Smooth muscle cell (in vitro differentiated cells): ENCODE data around the gene ISG20. TPM values are rescaled to one million over a fixed set of nuclear protein-coding genes. Genes with fewer than 3 reads are reported as not detected.

Experiments used
- DNase-seq: peaks from one replicate; lab custom pipeline; 2025; ENCODE audit not compliant: unreplicated experiment; lab: John Stamatoyannopoulos, UW
- H2AFZ ChIP-seq: fragments of 200-600 bp; sonication (generic); 2 replicates; pipeline ENCODE4 v1.6.0; 2016; ENCODE audit warnings: antibody characterized with exemption, low read depth, mild to moderate bottlenecking
- H3F3A ChIP-seq: fragments of 200-600 bp; sonication (generic); 2 replicates; pipeline ENCODE4 v1.6.0; 2017; ENCODE audit warnings: antibody characterized with exemption, low read depth
- H3K27ac ChIP-seq: fragments of 200-600 bp; sonication (generic); 2 replicates; pipeline ENCODE4 v1.5.1; 2016; ENCODE audit warnings: low read depth, mild to moderate bottlenecking
- H3K27me3 ChIP-seq: fragments of 200-600 bp; sonication (generic); 2 replicates; pipeline ENCODE4 v1.6.1; 2016; ENCODE audit warnings: low read depth, mild to moderate bottlenecking
- H3K36me3 ChIP-seq: fragments of 200-600 bp; sonication (generic); 2 replicates; pipeline ENCODE4 v1.5.1; 2016; ENCODE audit warnings: low read depth
- H3K4me1 ChIP-seq: fragments of 200-600 bp; sonication (generic); 2 replicates; pipeline ENCODE4 v1.5.1; 2016; ENCODE audit warnings: low read depth
- H3K4me2 ChIP-seq: fragments of 200-600 bp; sonication (generic); 2 replicates; pipeline ENCODE4 v1.6.0; 2016; ENCODE audit warnings: mild to moderate bottlenecking
- H3K4me3 ChIP-seq: fragments of 200-600 bp; sonication (generic); 2 replicates; pipeline ENCODE4 v1.5.1; 2016; ENCODE audit warnings: mild to moderate bottlenecking
- H3K79me2 ChIP-seq: fragments of 200-600 bp; sonication (generic); 2 replicates; pipeline ENCODE4 v1.6.0; 2016; ENCODE audit warnings: low read depth, mild to moderate bottlenecking
- H3K9ac ChIP-seq: fragments of 200-600 bp; sonication (generic); 2 replicates; pipeline ENCODE4 v1.6.0; 2016; ENCODE audit warnings: low read depth
- H3K9me3 ChIP-seq: fragments of 200-600 bp; sonication (generic); replicated peaks from 2 replicates; pipeline ENCODE4 v1.5.1; 2016; ENCODE audit warnings: low read depth
- H4K20me1 ChIP-seq: fragments of 200-600 bp; sonication (generic); 2 replicates; pipeline ENCODE4 v1.6.0; 2016; ENCODE audit warnings: low read depth
- CTCF ChIP-seq: fragments of 200-600 bp; sonication (generic); IDR thresholded peaks from 2 replicates; pipeline ENCODE4 v1.5.1; 2017; ENCODE audit warnings: borderline replicate concordance, mild to moderate bottlenecking, antibody characterized with exemption; ENCODE audit not compliant: insufficient read depth, poor library complexity, severe bottlenecking
- WGBS: methylation state at CpG from one replicate; pipeline ENCODE4 v1.1.7; 2016; ENCODE audit warnings: low lambda C conversion rate; 5-methylcytosine and 5-hydroxymethylcytosine counted together
- polyA plus RNA-seq: library from polyadenylated mRNA; unstranded; fragments of >200 nt; fragmentation: Nextera tagmentation; extraction: Ambion mirVana; gene quantifications from 2 replicates; pipeline ENCODE4 v1.2.1, GENCODE V29; 2016
- total RNA-seq: library from RNA; depleted of rRNA; stranded (reverse); fragments of >200 nt; gene quantifications from 2 replicates; pipeline ENCODE4 v1.2.3, GENCODE V29; 2014

The ISG20 gene
- total and polyA plus RNA-seq, 2 experiments from 2014 or later, result 0.81 to 1.1 TPM

GRCh38 chr15:88644741-88645140, 5.9 kb downstream of the ISG20 start:
- 90% methylated on average over 9 of the region's 9 CpGs for WGBS
- H3K27me3 ChIP-seq, result no peaks in the 10 kb centered on the region

GRCh38 chr15:88645171-88646087, 6.6 kb downstream of the ISG20 start:
- Histone ChIP-seq H4K20me1 (no peaks in the 10 kb centered on the region), H3K27ac (no peak overlapping the region), H3K27me3 (no peaks in the 10 kb centered on the region), H3K4me2 (no peak overlapping the region), H3K9me3 (no peaks in the 10 kb centered on the region), H3K4me3 (no peak overlapping the region), H3K9ac (no peak overlapping the region), H2AFZ (no peak overlapping the region), H3F3A (no peaks in the 10 kb centered on the region), H3K4me1 (no peaks in the 10 kb centered on the region), H3K79me2 (no peaks in the 10 kb centered on the region), H3K36me3 (no peaks in the 10 kb centered on the region)
- TF ChIP-seq CTCF, result no peak
- WGBS, result 98% methylated on average over 14 of the region's 14 CpGs
- DNase-seq, result no peak

More at GRCh38 chr15:88644741-88645140, 5.9 kb downstream of the ISG20 start:
- Histone ChIP-seq H3K4me3 (no peak overlapping the region), H4K20me1 (no peaks in the 10 kb centered on the region), H3K36me3 (no peaks in the 10 kb centered on the region), H3K79me2 (no peaks in the 10 kb centered on the region), H3F3A (no peaks in the 10 kb centered on the region), H2AFZ (no peak overlapping the region), H3K9me3 (no peaks in the 10 kb centered on the region), H3K4me2 (no peak overlapping the region), H3K9ac (no peak overlapping the region), H3K4me1 (no peaks in the 10 kb centered on the region), H3K27ac (no peak overlapping the region)
- DNase-seq, result no peak
- no peak for TF ChIP-seq CTCF

- Histone ChIP-seq H3K4me3 (no peak overlapping the region), H2AFZ (no peak overlapping the region), H3F3A (no peaks in the 10 kb centered on the region), H3K4me2 (no peak overlapping the region), H3K9ac (no peak overlapping the region), H3K79me2 (no peaks in the 10 kb centered on the region), H3K36me3 (no peaks in the 10 kb centered on the region), H4K20me1 (no peaks in the 10 kb centered on the region), H3K9me3 (no peaks in the 10 kb centered on the region), H3K4me1 (no peaks in the 10 kb centered on the region), H3K27ac (no peak overlapping the region), H3K27me3 (no peaks in the 10 kb centered on the region)
- no peak for TF ChIP-seq CTCF
- WGBS, result 79% methylated on average over 1 of the region's 1 CpG
- no peak for DNase-seq
Measured at GRCh38 chr15:88646088-88646405, 7.2 kb downstream of the ISG20 start.

- no peaks in the 10 kb centered on the region for H3K9me3 ChIP-seq
- H3K4me2 ChIP-seq, result no peak overlapping the region
- no peaks in the 10 kb centered on the region for H3K27me3 ChIP-seq
- no peak for DNase-seq
- 86% methylated on average over 5 of the region's 5 CpGs for WGBS
- H3K9ac ChIP-seq, result no peak overlapping the region
- H3K36me3 ChIP-seq, result no peaks in the 10 kb centered on the region
- no peaks in the 10 kb centered on the region for H3K79me2 ChIP-seq
- no peaks in the 10 kb centered on the region for H4K20me1 ChIP-seq
- H3K4me3 ChIP-seq, result no peak overlapping the region
- no peak overlapping the region for H3K27ac ChIP-seq
- TF ChIP-seq CTCF, result no peak
- H3F3A ChIP-seq, result no peaks in the 10 kb centered on the region
- H3K4me1 ChIP-seq, result no peaks in the 10 kb centered on the region
- H2AFZ ChIP-seq, result no peak overlapping the region
Measured at GRCh38 chr15:88646951-88647350, 8.1 kb downstream of the ISG20 start.
